Lung (tissue), 12 donors: ENCODE data around the gene KIAA1217. TPM values are rescaled to one million over a fixed set of nuclear protein-coding genes. Genes with fewer than 3 reads are reported as not detected.

Experiments
- ATAC-seq: fragments of 200-7000 bp; cut with Tn5 transposase; one replicate; pipeline ENCODE4 v1.9.1; 2020; ENCODE audit warnings: moderate number of reproducible peaks; ENCODE audit not compliant: insufficient read depth, low FRiP score
- DNase-seq, 3 donors: peaks; one replicate each; pipeline ENCODE4 v3.0.0-alpha.2; 2013 to 2017
- H3K27ac ChIP-seq, 2 donors: one replicate each; pipeline ENCODE4 v1.5.1; 2013; ENCODE audit warnings: mild to moderate bottlenecking in 2 of 2, moderate library complexity in 2 of 2, control low read depth in 1 of 2, inconsistent platforms in 1 of 2, low read depth in 1 of 2, low read length in 1 of 2
- H3K27me3 ChIP-seq, 3 donors: one replicate each; pipeline ENCODE4 v1.5.1; 2013; ENCODE audit warnings: low read length in 2 of 3; ENCODE audit not compliant: control insufficient read depth in 3 of 3, insufficient read depth in 3 of 3
- H3K36me3 ChIP-seq, 4 donors: one replicate each; pipeline ENCODE4 v1.5.1; 2013; ENCODE audit warnings: low read length in 4 of 4, mild to moderate bottlenecking in 1 of 4, moderate library complexity in 1 of 4; ENCODE audit not compliant: control insufficient read depth in 4 of 4, insufficient read depth in 4 of 4
- H3K4me1 ChIP-seq, 5 donors: one replicate each; pipeline ENCODE4 v1.5.1; 2013; ENCODE audit warnings: low read length in 5 of 5, mild to moderate bottlenecking in 2 of 5, moderate library complexity in 1 of 5; ENCODE audit not compliant: control insufficient read depth in 5 of 5, insufficient read depth in 5 of 5
- H3K4me3 ChIP-seq: one replicate; pipeline ENCODE4 v1.5.1; 2013; ENCODE audit warnings: mild to moderate bottlenecking, control low read depth, moderate library complexity
- H3K9ac ChIP-seq, 2 donors: one replicate each; pipeline ENCODE4 v1.5.1; 2013; ENCODE audit warnings: low read length in 2 of 2, control low read depth in 1 of 2; ENCODE audit not compliant: insufficient read depth in 1 of 2
- H3K9me3 ChIP-seq, 4 donors: one replicate each; pipeline ENCODE4 v1.5.1; 2013; ENCODE audit warnings: low read length in 3 of 4, mild to moderate bottlenecking in 1 of 4, moderate library complexity in 1 of 4; ENCODE audit not compliant: control insufficient read depth in 4 of 4, insufficient read depth in 3 of 4
- CTCF ChIP-seq: IDR thresholded peaks from 2 replicates; pipeline ENCODE4 v1.5.1; 2012; ENCODE audit warnings: mild to moderate bottlenecking; ENCODE audit errors: control extremely low read depth, extremely low read depth
- WGBS, 2 donors: extraction: QIAGEN DNeasy Blood & Tissue Kit; methylation state at CpG; one replicate each; pipeline ENCODE4 v1.1.7; 2013; 5-methylcytosine and 5-hydroxymethylcytosine counted together
- polyA plus RNA-seq, 2 donors: library from polyadenylated mRNA; stranded (reverse); fragments of 200-250 nt; gene quantifications; one replicate each; pipeline ENCODE4 v1.2.1, GENCODE V29; 2013
- total RNA-seq, 2 donors: library from RNA; depleted of rRNA in 1 of 2; stranded (reverse); fragments of >200 nt in 1 of 2; gene quantifications; one replicate each; pipeline ENCODE4 v1.2.1, GENCODE V29; 2014 to 2021
- donor health status: control.
- donor health status: control.
- donor health status: Bipolar disorder and iron deficiency.
- donor health status: healthy.
- donor health status: DM: yes; HTN: yes; CAD: no.

KIAA1217 gene
- total and polyA plus RNA-seq, 4 donors = 5.5 to 58.6 (median 24.1) TPM

DNA sequence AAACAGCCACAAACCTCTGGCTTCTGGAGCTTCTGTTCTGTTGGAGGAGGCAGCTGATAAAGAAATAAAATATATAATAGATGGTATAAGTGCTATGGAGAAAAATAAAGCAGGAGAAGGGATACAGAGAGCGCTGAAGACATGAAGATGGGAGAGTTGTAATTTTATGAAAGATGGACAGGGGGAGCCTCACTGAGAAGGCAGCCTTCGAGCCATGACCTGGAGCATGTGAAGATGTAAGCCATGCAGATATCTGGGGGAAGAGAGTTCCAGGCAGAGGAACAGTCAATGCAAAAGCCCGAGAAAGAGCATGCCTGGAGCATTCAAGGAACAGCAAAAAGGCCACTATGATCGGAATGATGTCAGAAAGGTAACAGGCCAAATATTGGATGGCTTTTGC lies 187.5 kb downstream of the KIAA1217 start:
- ATAC-seq = no peak
- H3K27me3 ChIP-seq = no peaks in the 10 kb centered on the region
- no peaks in the 10 kb centered on the region for H3K9me3 ChIP-seq
- no peak for DNase-seq
- H3K27ac ChIP-seq = no peak overlapping the region
- H3K4me1 ChIP-seq = peaks cover 0 to 2% (median 0%) of the 10 kb centered on the region in 5 donors
- no peak overlapping the region for H3K9ac ChIP-seq
- H3K36me3 ChIP-seq = peaks cover 0 to 4% (median 1%) of the 10 kb centered on the region in 4 donors
- H3K4me3 ChIP-seq = no peak overlapping the region
- 88 to 93% methylated on average over 4 of the region's 4 CpGs for WGBS, 2 donors
- no peak for TF ChIP-seq CTCF

DNA sequence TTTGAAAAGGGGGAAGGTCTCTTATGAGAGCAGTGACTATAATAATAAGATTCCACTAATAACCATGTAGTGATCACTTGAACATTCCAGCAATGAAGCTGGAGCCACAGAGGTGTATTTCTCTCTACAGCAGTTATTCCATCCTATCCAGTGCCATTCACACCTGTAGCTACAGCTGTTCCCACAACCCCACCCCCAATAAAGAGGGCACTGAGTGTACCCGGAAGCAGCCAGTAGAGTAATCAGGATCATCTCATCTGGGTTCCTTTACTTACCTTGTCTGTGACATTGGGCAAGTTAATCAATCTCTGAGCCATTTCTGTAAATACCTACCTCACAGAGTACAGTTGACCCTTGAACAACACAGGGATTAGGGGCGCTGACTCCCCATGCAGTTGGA lies 188.7 kb downstream of the KIAA1217 start:
- TF ChIP-seq CTCF = no peak
- no peaks in the 10 kb centered on the region for H3K27me3 ChIP-seq
- 94 to 95% methylated on average over 2 of the region's 2 CpGs for WGBS, 2 donors
- H3K9ac ChIP-seq = no peak overlapping the region
- H3K27ac ChIP-seq = no peak overlapping the region
- H3K4me3 ChIP-seq = no peak overlapping the region
- H3K9me3 ChIP-seq = no peaks in the 10 kb centered on the region
- no peak for ATAC-seq
- H3K36me3 ChIP-seq = peaks cover 0 to 4% (median 1%) of the 10 kb centered on the region in 4 donors
- peaks cover 0 to 2% (median 0%) of the 10 kb centered on the region in 5 donors for H3K4me1 ChIP-seq
- DNase-seq = no peak

DNA sequence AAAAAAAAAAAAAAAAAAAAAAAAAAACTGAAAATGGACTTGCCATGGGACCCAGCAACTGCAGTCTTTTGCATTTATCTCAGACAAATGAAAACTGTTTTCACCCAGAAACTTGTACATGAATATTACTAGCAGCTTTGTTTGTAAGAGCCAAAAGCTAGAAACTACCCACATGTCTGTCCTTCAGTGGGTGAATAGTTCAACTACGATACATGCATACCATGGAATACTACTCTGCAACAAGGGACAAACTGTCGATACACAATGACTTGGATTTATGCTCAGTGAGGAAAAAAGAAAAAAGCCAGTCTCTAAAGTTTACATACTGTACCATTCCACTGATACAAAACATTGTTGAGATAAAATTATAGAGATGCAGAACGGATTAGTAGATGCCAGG lies 195.6 kb downstream of the KIAA1217 start:
- H3K36me3 ChIP-seq = peaks cover 0 to 2% (median 0%) of the 10 kb centered on the region in 4 donors
- no peak overlapping the region for H3K27ac ChIP-seq
- H3K9me3 ChIP-seq = no peaks in the 10 kb centered on the region
- H3K9ac ChIP-seq = no peak overlapping the region
- WGBS, 2 donors = 70 to 78% methylated on average over 3 of the region's 3 CpGs
- H3K4me1 ChIP-seq = no peaks in the 10 kb centered on the region
- no peaks in the 10 kb centered on the region for H3K27me3 ChIP-seq
- no peak for TF ChIP-seq CTCF
- DNase-seq (no peak), ATAC-seq (no peak)
- no peak overlapping the region for H3K4me3 ChIP-seq

DNA sequence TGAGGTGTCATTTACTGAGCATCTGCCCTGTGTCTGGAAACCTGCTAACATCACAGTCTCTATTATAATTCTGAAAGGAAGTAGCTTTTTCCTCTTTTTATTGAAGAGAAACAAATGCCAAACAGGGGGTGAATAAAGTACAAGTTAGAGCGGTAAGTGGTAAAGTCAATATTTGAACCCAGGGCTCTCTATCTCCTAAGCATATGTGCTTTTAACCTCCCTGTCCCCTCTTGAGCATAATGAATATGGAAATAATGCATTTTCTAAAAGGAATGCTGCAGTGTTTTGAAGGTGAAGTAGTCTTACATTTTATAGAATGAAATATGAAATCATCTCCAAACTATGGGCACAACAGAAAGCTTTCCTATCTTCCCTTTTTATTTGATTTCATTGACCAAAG lies 196.7 kb downstream of the KIAA1217 start:
- no peak for DNase-seq
- no peaks in the 10 kb centered on the region for H3K36me3 ChIP-seq
- no peak overlapping the region for H3K27ac ChIP-seq
- ATAC-seq = no peak
- WGBS, 2 donors = 77 to 80% methylated on average over 1 of the region's 1 CpG
- H3K9me3 ChIP-seq = no peaks in the 10 kb centered on the region
- TF ChIP-seq CTCF = no peak
- H3K4me3 ChIP-seq = no peak overlapping the region
- no peaks in the 10 kb centered on the region for H3K27me3 ChIP-seq
- no peaks in the 10 kb centered on the region for H3K4me1 ChIP-seq
- no peak overlapping the region for H3K9ac ChIP-seq
